HCT116 (cell line): ENCODE data around the gene ZBTB21. TPM values are rescaled to one million over a fixed set of nuclear protein-coding genes. Genes with fewer than 3 reads are reported as not detected.

Source experiments
- ATAC-seq: fragments of 200-7000 bp; cut with Tn5 transposase; 2 replicates; pipeline ENCODE4 v1.9.1; 2020; ENCODE audit warnings: mild to moderate bottlenecking, moderate library complexity
- BruUV-seq: library from RNA; stranded (reverse); fragments of 400-500 nt; replicated peaks from 2 replicates; lab custom pipeline; 2021; lab: Mats Ljungman, UMichigan
- CTCF ChIA-PET: fragments of 300-600 bp; sonication (Branson Sonifier 250); formaldehyde crosslinking; loops from one replicate; lab custom pipeline; 2021; ENCODE audit warnings: antibody characterized with exemption; lab: Charles Lee
- POLR2A ChIA-PET: fragments of 300-600, 350-600 bp; sonication (Branson Sonifier 250); formaldehyde crosslinking; loops from one replicate; lab custom pipeline; 2021; ENCODE audit warnings: antibody characterized with exemption; lab: Charles Lee
- RAD21 ChIA-PET, 2 experiments: fragments of 300-600 bp; sonication (Branson Sonifier 250); formaldehyde crosslinking; loops; one replicate each; lab custom pipeline; 2023; ENCODE audit warnings: low total read pairs in 2 of 2; ENCODE audit not compliant: uncharacterized antibody in 2 of 2, unreplicated experiment in 2 of 2, low non-redundant PET in 1 of 2; lab: Charles Lee
- DNase-seq: peaks from one replicate; pipeline ENCODE4 v3.0.0-alpha.2; 2010; ENCODE audit warnings: low read depth, low spot score
- H2AFZ ChIP-seq: fragments of 200-600 bp; shearing (Covaris generic), sonication (generic); 2 replicates; pipeline ENCODE4 v1.6.1; 2017; ENCODE audit warnings: low read depth, mixed run types, mixed read lengths, antibody characterized with exemption, low read length; ENCODE audit not compliant: poor library complexity, severe bottlenecking
- H3K27ac ChIP-seq: 2 replicates; pipeline ENCODE4 v1.5.1; 2012; ENCODE audit warnings: low read depth, low read length
- H3K27me3 ChIP-seq: fragments of 200-600 bp; sonication (generic); 2 replicates; pipeline ENCODE4 v1.6.1; 2016; ENCODE audit warnings: mixed run types, low read length, mixed read lengths; ENCODE audit not compliant: insufficient read depth
- H3K36me3 ChIP-seq, 2 experiments: fragments of 200-500 bp in 1 of 2; fragments of 200-600 bp in 1 of 2; sonication (Bioruptor generic) in 1 of 2; sonication (generic) in 1 of 2; 2 replicates each; pipeline versions ENCODE4 v1.5.1 to v1.6.1; 2014 to 2016; ENCODE audit warnings: low read length in 2 of 2, inconsistent platforms in 1 of 2, mixed read lengths in 1 of 2, mixed run types in 1 of 2; ENCODE audit not compliant: insufficient read depth in 2 of 2, control insufficient read depth in 1 of 2
- H3K4me1 ChIP-seq, 2 experiments: fragments of 200-600 bp in 1 of 2; sonication (generic) in 1 of 2; 2 replicates each; pipeline versions ENCODE4 v1.5.1 to v1.6.1; 2012 to 2017; ENCODE audit warnings: low read length in 2 of 2, inconsistent platforms in 1 of 2, mild to moderate bottlenecking in 1 of 2, mixed read lengths in 1 of 2, mixed run types in 1 of 2, moderate library complexity in 1 of 2; ENCODE audit not compliant: insufficient read depth in 2 of 2, control insufficient read depth in 1 of 2
- H3K4me2 ChIP-seq: fragments of 200-600 bp; sonication (generic); 2 replicates; pipeline ENCODE4 v1.6.1; 2017; ENCODE audit warnings: mixed run types, low read length, mixed read lengths
- H3K4me3 ChIP-seq, 2 experiments: fragments of 200-600 bp in 1 of 2; sonication (generic) in 1 of 2; replicated peaks in 1 of 2; 2 replicates each; pipeline ENCODE4 v1.5.1; 2011 to 2016; ENCODE audit warnings: low read length in 2 of 2, control low read depth in 1 of 2, low read depth in 1 of 2, mild to moderate bottlenecking in 1 of 2, mixed read lengths in 1 of 2, mixed run types in 1 of 2
- H3K79me2 ChIP-seq: fragments of 200-600 bp; sonication (generic); 2 replicates; pipeline ENCODE4 v1.6.1; 2017; ENCODE audit warnings: mild to moderate bottlenecking, mixed run types, low read length, moderate library complexity, mixed read lengths; ENCODE audit not compliant: insufficient read depth
- H3K9ac ChIP-seq: fragments of 200-600 bp; sonication (generic); 2 replicates; pipeline ENCODE4 v1.6.1; 2016; ENCODE audit warnings: low read length, mixed read lengths
- H3K9me2 ChIP-seq: fragments of 200-600 bp; sonication (generic), shearing (Covaris generic); 2 replicates; pipeline ENCODE4 v1.6.1; 2017; ENCODE audit warnings: mixed run types, mild to moderate bottlenecking, moderate library complexity; ENCODE audit not compliant: insufficient read depth
- H3K9me3 ChIP-seq, 2 experiments: fragments of 200-500 bp in 1 of 2; fragments of 200-600 bp in 1 of 2; sonication (Bioruptor generic) in 1 of 2; sonication (generic) in 1 of 2; 2 replicates each; pipeline ENCODE4 v1.6.1; 2014 to 2017; ENCODE audit warnings: low read length in 2 of 2, mixed read lengths in 2 of 2, inconsistent platforms in 1 of 2, low read depth in 1 of 2, mild to moderate bottlenecking in 1 of 2, mixed run types in 1 of 2, moderate library complexity in 1 of 2; ENCODE audit not compliant: control insufficient read depth in 1 of 2, insufficient read depth in 1 of 2
- H4K20me1 ChIP-seq: fragments of 200-600 bp; sonication (generic), shearing (Covaris generic); 2 replicates; pipeline ENCODE4 v1.6.1; 2017; ENCODE audit warnings: mixed run types, mild to moderate bottlenecking, moderate library complexity; ENCODE audit not compliant: insufficient read depth
- CTCF ChIP-seq, 3 experiments: fragments of 200-600 bp in 1 of 3; sonication (generic) in 1 of 3; IDR thresholded peaks in 2 of 3; conservative IDR thresholded peaks in 1 of 3; 2 replicates each; pipeline ENCODE4 v1.5.1; 2012 to 2017; ENCODE audit warnings: low read depth in 2 of 3, low read length in 2 of 3, antibody characterized with exemption in 1 of 3, borderline replicate concordance in 1 of 3, control low read depth in 1 of 3, mild to moderate bottlenecking in 1 of 3, mixed read lengths in 1 of 3, mixed run types in 1 of 3, moderate library complexity in 1 of 3; ENCODE audit not compliant: insufficient read depth in 1 of 3
- EGR1 ChIP-seq: IDR thresholded peaks from 2 replicates; pipeline ENCODE4 v1.6.1; 2012; ENCODE audit warnings: low read depth
- ELF1 ChIP-seq: IDR thresholded peaks from 2 replicates; pipeline ENCODE4 v1.6.1; 2012; ENCODE audit warnings: low read depth, borderline replicate concordance
- EZH2phosphoT487 ChIP-seq: fragments of 200-600 bp; IDR thresholded peaks from 2 replicates; pipeline ENCODE4 v1.6.1; 2018; ENCODE audit warnings: antibody characterized with exemption, borderline replicate concordance
- SIN3A ChIP-seq: IDR thresholded peaks from 2 replicates; pipeline ENCODE4 v1.6.1; 2012; ENCODE audit warnings: low read depth
- SRF ChIP-seq: IDR thresholded peaks from 2 replicates; pipeline ENCODE4 v1.6.1; 2012; ENCODE audit warnings: low read depth
- intact Hi-C: fragments of 100-400 bp; cut with micrococcal nuclease; formaldehyde crosslinking; loops from 2 replicates; pipeline ENCODE4 v1.10.0; 2022
- total RNA-seq: library from RNA; stranded (reverse); gene quantifications from one replicate; pipeline ENCODE4 v1.2.1, GENCODE V29; 2021; ENCODE audit not compliant: unreplicated experiment
- TF ChIP-seq, protein P1 (sequence below): IDR thresholded peaks from 2 replicates; pipeline ENCODE4 v1.6.1; 2011; ENCODE audit warnings: mild to moderate bottlenecking, low read length, moderate library complexity; ENCODE audit not compliant: insufficient replicate concordance; ENCODE audit errors: extremely low read depth
- TF ChIP-seq, protein P2 (sequence below): IDR thresholded peaks from 2 replicates; pipeline ENCODE4 v1.6.1; 2012; ENCODE audit warnings: low read depth

Gene ZBTB21
- total RNA-seq, 1 experiment from 2014 or later: 28.7 TPM

DNA sequence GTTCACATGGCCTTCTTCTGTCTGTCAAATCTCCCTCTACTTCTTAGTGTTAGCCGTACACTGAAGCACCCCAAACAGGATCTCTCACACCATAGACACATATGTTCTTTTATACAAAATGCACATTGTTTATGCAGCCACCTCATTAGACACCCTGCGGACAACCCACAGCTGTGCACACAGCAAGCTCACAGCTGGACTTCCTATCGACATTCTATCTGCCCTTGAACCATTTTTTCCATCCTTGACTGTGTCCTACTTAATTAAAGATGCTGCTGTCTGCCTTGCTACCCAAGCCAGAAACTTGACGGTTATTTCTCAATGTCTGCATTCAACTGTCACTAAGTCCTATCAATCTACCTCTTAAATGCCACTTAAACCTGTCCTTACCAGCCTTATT lies 3.2 kb upstream of the ZBTB21 start:
- no peaks in the 10 kb centered on the region for H3K36me3 ChIP-seq
- CTCF ChIA-PET: no interaction called here
- H3K79me2 ChIP-seq: peaks cover 12% of the 10 kb centered on the region
- RAD21 ChIA-PET: no interaction called here
- no peaks in the 10 kb centered on the region for H3K9me2 ChIP-seq
- H3K9ac ChIP-seq: no peak overlapping the region
- no peak overlapping the region for H2AFZ ChIP-seq
- DNase-seq (no peak), ATAC-seq (no peak)
- H3K4me2 ChIP-seq: no peak overlapping the region
- H4K20me1 ChIP-seq: no peaks in the 10 kb centered on the region
- no peaks in the 10 kb centered on the region for H3K9me3 ChIP-seq
- POLR2A ChIA-PET: no interaction called here
- intact Hi-C loops: no loop called here
- H3K4me1 ChIP-seq: peaks cover 9 to 11% of the 10 kb centered on the region in 2 experiments
- no peak overlapping the region for H3K27ac ChIP-seq
- no TSS peak for BruUV-seq
- H3K27me3 ChIP-seq: no peaks in the 10 kb centered on the region
- TF ChIP-seq ELF1 (no peak), SRF (no peak), EZH2phosphoT487 (no peak), SIN3A (no peak)
- TF ChIP-seq, protein P1, sequence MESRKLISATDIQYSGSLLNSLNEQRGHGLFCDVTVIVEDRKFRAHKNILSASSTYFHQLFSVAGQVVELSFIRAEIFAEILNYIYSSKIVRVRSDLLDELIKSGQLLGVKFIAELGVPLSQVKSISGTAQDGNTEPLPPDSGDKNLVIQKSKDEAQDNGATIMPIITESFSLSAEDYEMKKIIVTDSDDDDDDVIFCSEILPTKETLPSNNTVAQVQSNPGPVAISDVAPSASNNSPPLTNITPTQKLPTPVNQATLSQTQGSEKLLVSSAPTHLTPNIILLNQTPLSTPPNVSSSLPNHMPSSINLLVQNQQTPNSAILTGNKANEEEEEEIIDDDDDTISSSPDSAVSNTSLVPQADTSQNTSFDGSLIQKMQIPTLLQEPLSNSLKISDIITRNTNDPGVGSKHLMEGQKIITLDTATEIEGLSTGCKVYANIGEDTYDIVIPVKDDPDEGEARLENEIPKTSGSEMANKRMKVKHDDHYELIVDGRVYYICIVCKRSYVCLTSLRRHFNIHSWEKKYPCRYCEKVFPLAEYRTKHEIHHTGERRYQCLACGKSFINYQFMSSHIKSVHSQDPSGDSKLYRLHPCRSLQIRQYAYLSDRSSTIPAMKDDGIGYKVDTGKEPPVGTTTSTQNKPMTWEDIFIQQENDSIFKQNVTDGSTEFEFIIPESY: no peak
- TF ChIP-seq, all 23 proteins: peak for 0
- H3K4me3 ChIP-seq: no peak overlapping the region

DNA sequence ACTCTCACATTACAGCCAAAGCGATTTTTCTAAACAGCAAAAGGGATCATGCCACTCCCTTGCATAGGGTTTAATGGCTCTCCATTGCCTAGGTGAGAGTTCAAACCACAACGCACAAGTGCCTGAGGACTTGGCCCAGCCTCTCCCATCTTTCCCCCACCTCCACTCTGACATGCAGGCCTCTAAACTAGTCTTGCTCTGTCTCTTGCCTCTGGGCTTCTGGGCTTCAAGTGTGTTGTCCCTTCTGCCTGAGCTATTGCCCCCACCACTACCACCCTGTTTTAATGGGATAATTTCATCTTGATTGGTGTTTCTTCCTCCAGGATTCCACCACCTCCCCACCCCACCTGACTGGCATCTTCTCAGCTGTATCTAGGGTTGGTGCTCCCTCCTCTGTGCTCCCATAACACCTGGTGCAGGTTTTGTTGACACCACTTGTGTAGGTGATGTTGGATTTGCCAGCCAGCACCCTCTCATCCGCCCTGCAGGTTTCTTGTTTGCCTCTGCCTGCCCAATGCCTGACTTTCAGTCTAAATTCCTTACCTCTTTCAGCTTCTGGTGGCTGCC lies 2.7 kb upstream of the ZBTB21 start:
- Histone ChIP-seq H3K9me3 (no peaks in the 10 kb centered on the region), H4K20me1 (no peaks in the 10 kb centered on the region), H3K9me2 (no peaks in the 10 kb centered on the region), H3K27ac (no peak overlapping the region), H3K4me3 (no peak overlapping the region), H3K27me3 (no peaks in the 10 kb centered on the region), H3K4me1 (peaks cover 9 to 11% of the 10 kb centered on the region in 2 experiments), H3K9ac (no peak overlapping the region), H2AFZ (no peak overlapping the region), H3K36me3 (peaks cover 0 to 3% of the 10 kb centered on the region in 2 experiments; a peak in 1 of 4 replicates), H3K79me2 (peaks cover 17% of the 10 kb centered on the region), H3K4me2 (no peak overlapping the region)
- POLR2A ChIA-PET: no interaction called here
- TF ChIP-seq EGR1 (no peak), CTCF (IDR thresholded peaks at IDR 0.05 in 2 of 3, conservative IDR thresholded peaks at IDR 0.05 in 1 of 3; ENCODE audit: borderline replicate concordance in 1 of 3, insufficient read depth in 1 of 3, low read depth in 2 of 3, low read length in 2 of 3) (no peak)
- TF ChIP-seq, protein P2, sequence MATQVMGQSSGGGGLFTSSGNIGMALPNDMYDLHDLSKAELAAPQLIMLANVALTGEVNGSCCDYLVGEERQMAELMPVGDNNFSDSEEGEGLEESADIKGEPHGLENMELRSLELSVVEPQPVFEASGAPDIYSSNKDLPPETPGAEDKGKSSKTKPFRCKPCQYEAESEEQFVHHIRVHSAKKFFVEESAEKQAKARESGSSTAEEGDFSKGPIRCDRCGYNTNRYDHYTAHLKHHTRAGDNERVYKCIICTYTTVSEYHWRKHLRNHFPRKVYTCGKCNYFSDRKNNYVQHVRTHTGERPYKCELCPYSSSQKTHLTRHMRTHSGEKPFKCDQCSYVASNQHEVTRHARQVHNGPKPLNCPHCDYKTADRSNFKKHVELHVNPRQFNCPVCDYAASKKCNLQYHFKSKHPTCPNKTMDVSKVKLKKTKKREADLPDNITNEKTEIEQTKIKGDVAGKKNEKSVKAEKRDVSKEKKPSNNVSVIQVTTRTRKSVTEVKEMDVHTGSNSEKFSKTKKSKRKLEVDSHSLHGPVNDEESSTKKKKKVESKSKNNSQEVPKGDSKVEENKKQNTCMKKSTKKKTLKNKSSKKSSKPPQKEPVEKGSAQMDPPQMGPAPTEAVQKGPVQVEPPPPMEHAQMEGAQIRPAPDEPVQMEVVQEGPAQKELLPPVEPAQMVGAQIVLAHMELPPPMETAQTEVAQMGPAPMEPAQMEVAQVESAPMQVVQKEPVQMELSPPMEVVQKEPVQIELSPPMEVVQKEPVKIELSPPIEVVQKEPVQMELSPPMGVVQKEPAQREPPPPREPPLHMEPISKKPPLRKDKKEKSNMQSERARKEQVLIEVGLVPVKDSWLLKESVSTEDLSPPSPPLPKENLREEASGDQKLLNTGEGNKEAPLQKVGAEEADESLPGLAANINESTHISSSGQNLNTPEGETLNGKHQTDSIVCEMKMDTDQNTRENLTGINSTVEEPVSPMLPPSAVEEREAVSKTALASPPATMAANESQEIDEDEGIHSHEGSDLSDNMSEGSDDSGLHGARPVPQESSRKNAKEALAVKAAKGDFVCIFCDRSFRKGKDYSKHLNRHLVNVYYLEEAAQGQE: no peak
- RAD21 ChIA-PET: no interaction called here
- intact Hi-C loops: no loop called here
- no TSS peak for BruUV-seq
- CTCF ChIA-PET: no interaction called here
- DNase-seq: no peak
- ATAC-seq: no peak
